Measurements from ENCODE around the gene POLR1E. TPM values are rescaled to one million over a fixed set of nuclear protein-coding genes. Genes with fewer than 3 reads are reported as not detected.

The POLR1E gene
- total RNA-seq, 1 experiment from 2014 or later = 51.3 TPM

DNA sequence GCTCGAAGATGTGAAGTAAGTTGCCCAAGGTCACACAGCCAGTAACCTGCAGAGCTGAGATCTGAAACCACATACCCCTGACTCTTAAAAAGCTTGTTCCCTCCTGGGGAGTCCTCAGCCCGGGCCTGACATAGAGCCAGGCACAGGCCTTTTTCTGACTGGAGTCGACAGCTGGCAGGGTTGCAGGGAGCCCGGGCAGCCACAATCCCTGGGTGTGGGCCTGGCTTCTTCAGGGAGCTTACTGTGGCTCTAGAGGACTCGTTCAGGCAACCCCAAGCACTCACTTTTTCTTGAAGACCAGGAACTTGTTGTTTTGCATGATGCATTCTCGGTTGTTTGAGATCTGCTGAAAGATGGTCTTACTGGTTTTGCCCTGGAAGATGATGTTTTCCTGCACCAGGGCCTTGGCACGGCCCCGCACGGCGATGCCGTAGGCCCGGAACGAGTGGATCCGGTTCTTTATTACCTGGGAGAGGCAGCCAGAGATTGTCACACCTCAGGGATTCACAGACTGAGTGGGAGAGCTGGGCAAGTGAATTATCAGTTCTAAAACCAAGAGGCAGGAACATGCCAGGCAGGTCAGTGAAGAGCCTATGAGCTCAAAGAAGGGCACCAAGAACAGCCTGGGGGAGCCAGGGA, 30.0 kb downstream of the POLR1E start:
- DNase-seq (ENCODE audit: low read depth, low spot score) = no peak
- in situ Hi-C loops (cut with HindIII; ENCODE audit: low pct_unique_long_range_greater_than_20kb, low sequenced_read_pairs) = no loop called here

DNA sequence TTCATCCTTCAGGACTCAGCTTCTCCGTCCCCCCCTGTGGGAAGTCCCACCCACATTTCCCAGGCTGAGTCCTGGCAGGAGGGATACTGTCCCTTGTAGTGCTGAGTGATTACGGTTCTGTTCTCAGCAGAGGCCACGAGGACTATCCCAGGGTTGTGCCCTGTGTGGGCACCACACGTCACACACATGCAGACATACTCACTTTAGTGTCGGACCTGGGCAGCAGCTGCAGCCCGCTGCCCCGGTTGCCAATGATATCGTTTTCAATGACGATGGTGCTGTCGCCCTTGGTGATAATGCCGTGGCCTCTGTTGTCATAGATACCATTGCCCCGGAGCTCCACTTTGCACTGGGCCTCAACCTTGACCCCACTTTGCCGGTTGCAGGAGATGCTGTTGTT, 32.2 kb downstream of the POLR1E start:
- in situ Hi-C loops (cut with HindIII; ENCODE audit: low pct_unique_long_range_greater_than_20kb, low sequenced_read_pairs) = no loop called here
- no peak for DNase-seq (ENCODE audit: low read depth, low spot score)

- in situ Hi-C loops (cut with HindIII; ENCODE audit: low pct_unique_long_range_greater_than_20kb, low sequenced_read_pairs) = no loop called here
- no peak for DNase-seq (ENCODE audit: low read depth, low spot score)
Observed at GRCh38 chr9:37520641-37521040, 34.9 kb downstream of the POLR1E start.

DNA sequence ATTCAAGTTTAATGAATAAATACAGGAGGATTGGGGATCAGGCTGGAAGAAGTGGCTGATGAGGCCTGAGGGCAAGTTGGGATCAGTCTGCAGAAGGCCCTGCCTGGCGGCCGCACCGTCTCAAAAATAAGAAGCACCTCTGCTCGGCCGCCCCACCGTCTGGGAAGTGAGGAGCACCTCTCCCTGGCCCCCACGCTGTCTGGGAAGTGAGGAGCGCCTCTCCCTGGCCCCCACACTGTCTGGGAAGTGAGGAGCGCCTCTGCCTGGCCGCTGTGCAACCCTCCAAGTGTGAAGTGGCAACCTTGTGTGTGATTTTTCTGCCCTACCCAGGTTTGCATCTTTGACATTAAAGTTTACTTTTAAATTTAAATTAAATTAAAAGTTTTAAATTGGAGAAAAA, 35.4 kb downstream of the POLR1E start:
- in situ Hi-C loops (cut with HindIII; ENCODE audit: low pct_unique_long_range_greater_than_20kb, low sequenced_read_pairs) = no loop called here
- no peak for DNase-seq (ENCODE audit: low read depth, low spot score)

DNA sequence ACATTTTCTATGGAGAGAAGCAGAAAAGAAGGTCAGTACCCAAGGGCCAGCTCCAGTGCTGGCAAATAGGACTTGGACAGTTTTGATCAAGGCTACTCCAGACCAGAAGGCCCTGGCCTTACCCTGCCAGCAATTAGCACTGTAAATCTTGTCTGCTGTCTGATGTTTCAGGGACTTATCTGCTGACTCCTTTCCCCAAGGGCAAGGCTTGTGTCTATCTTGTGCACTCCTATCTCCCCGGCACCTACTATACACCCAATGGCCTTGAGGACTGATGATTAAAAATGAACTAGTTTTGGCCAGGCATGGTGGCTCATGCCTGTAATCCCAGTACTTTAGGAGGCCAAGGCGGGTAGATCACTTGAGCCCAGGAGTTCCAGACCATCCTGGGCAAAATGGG, 37.2 kb downstream of the POLR1E start:
- in situ Hi-C loops (cut with HindIII; ENCODE audit: low pct_unique_long_range_greater_than_20kb, low sequenced_read_pairs) = no loop called here
- DNase-seq (ENCODE audit: low read depth, low spot score) = no peak

GRCh38 chr9:37523916-37524315, 38.2 kb downstream of the POLR1E start:
- in situ Hi-C loops (cut with HindIII; ENCODE audit: low pct_unique_long_range_greater_than_20kb, low sequenced_read_pairs) = no loop called here
- DNase-seq (ENCODE audit: low read depth, low spot score) = no peak

DNA sequence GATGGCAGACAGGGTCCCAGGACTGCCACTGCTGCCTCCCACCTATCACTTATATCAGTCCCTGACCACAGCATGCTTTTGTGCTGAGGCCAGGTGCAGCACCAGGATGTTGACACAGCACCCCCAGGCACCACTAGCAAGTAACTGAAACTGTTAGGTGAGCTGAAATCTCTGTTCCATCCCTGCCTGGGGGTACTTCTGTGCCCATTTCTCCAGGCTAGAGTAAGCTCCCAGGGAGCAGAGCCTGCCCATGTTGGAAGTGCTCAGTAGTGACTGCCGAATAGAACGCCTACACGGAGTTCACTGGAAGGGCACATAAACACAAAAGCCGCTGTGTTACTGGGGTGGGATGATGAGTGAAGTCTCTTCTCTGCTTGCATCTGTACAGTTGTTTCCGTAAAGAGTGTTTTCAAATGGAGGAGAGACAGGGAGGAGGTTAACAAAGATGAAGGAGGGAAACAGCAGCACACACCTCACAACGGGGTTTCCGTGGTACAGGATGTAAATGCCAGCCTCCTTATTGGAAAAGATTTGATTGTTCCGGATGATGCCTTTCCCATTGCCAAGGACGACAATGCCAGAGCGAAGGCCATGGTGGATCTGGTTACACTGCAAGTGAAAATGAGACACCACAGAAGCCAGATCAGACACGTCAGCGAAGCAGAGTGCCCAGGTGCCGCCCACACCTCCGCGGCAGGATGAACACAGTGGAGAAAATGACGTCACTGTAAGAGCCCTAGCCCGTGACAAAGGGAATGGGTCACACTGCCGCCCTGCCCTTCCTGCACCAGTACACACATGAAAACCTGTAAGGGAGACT, 43.1 kb downstream of the POLR1E start:
- no peak for DNase-seq (ENCODE audit: low read depth, low spot score)
- in situ Hi-C loops (cut with HindIII; ENCODE audit: low pct_unique_long_range_greater_than_20kb, low sequenced_read_pairs) = no loop called here

- in situ Hi-C loops (cut with HindIII; ENCODE audit: low pct_unique_long_range_greater_than_20kb, low sequenced_read_pairs) = no loop called here
Observed at GRCh38 chr9:37531699-37532098, 46.0 kb downstream of the POLR1E start.

GRCh38 chr9:37534412-37534811, 48.7 kb downstream of the POLR1E start:
- in situ Hi-C loops (cut with HindIII; ENCODE audit: low pct_unique_long_range_greater_than_20kb, low sequenced_read_pairs) = no loop called here

More at GRCh38 chr9:37531699-37532098, 46.0 kb downstream of the POLR1E start:
- no peak for DNase-seq (ENCODE audit: low read depth, low spot score)

GRCh38 chr9:37534901-37535300, 49.2 kb downstream of the POLR1E start:
- no peak for DNase-seq (ENCODE audit: low read depth, low spot score)
- in situ Hi-C loops (cut with HindIII; ENCODE audit: low pct_unique_long_range_greater_than_20kb, low sequenced_read_pairs) = no loop called here

More at GRCh38 chr9:37534412-37534811, 48.7 kb downstream of the POLR1E start:
- no peak for DNase-seq (ENCODE audit: low read depth, low spot score)

GRCh38 chr9:37538099-37538498, 52.4 kb downstream of the POLR1E start:
- DNase-seq (ENCODE audit: low read depth, low spot score) = no peak
- in situ Hi-C loops (cut with HindIII; ENCODE audit: low pct_unique_long_range_greater_than_20kb, low sequenced_read_pairs) = no loop called here

GRCh38 chr9:37539634-37540033, 53.9 kb downstream of the POLR1E start:
- no peak for DNase-seq (ENCODE audit: low read depth, low spot score)
- in situ Hi-C loops (cut with HindIII; ENCODE audit: low pct_unique_long_range_greater_than_20kb, low sequenced_read_pairs) = no loop called here

GRCh38 chr9:37540634-37541033, 54.9 kb downstream of the POLR1E start:
- in situ Hi-C loops (cut with HindIII; ENCODE audit: low pct_unique_long_range_greater_than_20kb, low sequenced_read_pairs) = no loop called here
- DNase-seq (ENCODE audit: low read depth, low spot score) = no peak

- in situ Hi-C loops (cut with HindIII; ENCODE audit: low pct_unique_long_range_greater_than_20kb, low sequenced_read_pairs) = no loop called here
- DNase-seq (ENCODE audit: low read depth, low spot score) = no peak
Observed at GRCh38 chr9:37541465-37541864, 55.7 kb downstream of the POLR1E start.

DNA sequence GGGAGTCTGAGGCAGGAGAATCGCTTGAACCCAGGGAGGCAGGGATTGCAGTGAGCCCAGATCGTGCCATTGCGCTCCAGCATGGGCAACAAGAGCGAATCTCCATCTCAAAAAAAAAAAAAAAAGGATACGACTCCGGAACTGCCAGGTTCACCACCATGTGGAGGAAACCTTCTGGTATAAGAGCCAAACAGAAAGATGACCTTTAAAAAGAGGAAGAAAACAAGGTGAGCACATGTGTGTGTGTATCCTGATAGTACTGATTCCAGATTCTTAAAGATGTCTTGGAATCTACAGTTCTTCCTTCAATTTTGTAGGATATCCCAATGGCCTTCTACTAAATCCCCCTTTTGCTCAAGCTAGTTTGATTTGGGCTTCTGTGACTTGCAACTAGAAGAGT, 56.7 kb downstream of the POLR1E start:
- no peak for DNase-seq (ENCODE audit: low read depth, low spot score)

GRCh38 chr9:37542895-37543294, 57.1 kb downstream of the POLR1E start:
- in situ Hi-C loops (cut with HindIII; ENCODE audit: low pct_unique_long_range_greater_than_20kb, low sequenced_read_pairs) = no loop called here
- DNase-seq (ENCODE audit: low read depth, low spot score) = no peak

More for the DNA sequence above, 56.7 kb downstream of the POLR1E start:
- in situ Hi-C loops (cut with HindIII; ENCODE audit: low pct_unique_long_range_greater_than_20kb, low sequenced_read_pairs) = no loop called here

DNA sequence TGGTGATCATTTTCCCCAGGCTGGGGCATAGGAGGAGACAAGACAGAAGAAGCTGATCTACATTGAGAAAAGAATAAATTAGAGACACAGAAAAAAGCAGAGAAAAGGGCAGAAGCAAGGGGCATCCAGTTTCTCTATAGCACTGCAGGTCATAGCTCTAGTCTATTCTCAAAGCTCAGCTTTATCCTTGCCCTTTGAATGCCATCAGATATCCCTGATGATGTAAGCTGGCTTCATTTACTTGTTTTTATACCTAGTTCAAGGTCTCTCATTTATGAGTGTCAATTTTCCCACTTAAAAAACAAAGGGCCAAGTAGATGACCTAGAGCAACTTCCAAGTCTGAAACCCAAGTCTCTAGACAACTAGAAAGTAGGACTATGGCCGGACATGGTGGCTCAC, 57.7 kb downstream of the POLR1E start:
- in situ Hi-C loops (cut with HindIII; ENCODE audit: low pct_unique_long_range_greater_than_20kb, low sequenced_read_pairs) = no loop called here
- no peak for DNase-seq (ENCODE audit: low read depth, low spot score)

- DNase-seq (ENCODE audit: low read depth, low spot score) = no peak
- in situ Hi-C loops (cut with HindIII; ENCODE audit: low pct_unique_long_range_greater_than_20kb, low sequenced_read_pairs) = no loop called here
Observed at GRCh38 chr9:37547328-37547878, 61.7 kb downstream of the POLR1E start.

GRCh38 chr9:37549527-37549926, 63.8 kb downstream of the POLR1E start:
- in situ Hi-C loops (cut with HindIII; ENCODE audit: low pct_unique_long_range_greater_than_20kb, low sequenced_read_pairs) = no loop called here
- no peak for DNase-seq (ENCODE audit: low read depth, low spot score)

Data from SK-MEL-5 (cell line).